Immature natural killer cell (primary cell): ENCODE measurements around the gene NAGLU. TPM values are rescaled to one million over a fixed set of nuclear protein-coding genes. Genes with fewer than 3 reads are reported as not detected.

Source experiments
- DNase-seq, 3 donors: peaks; one replicate each; pipeline ENCODE4 v3.0.0; 2022; ENCODE audit warnings: mixed read lengths in 1 of 3
- H3K27ac Mint-ChIP-seq, 6 donors: one replicate each; pipeline ENCODE4 v1.8.0; 2020; ENCODE audit warnings: mixed read lengths in 6 of 6, mild to moderate bottlenecking in 5 of 6, inconsistent platforms in 4 of 6, moderate library complexity in 3 of 6
- H3K27me3 Mint-ChIP-seq, 3 donors: one replicate each; pipeline ENCODE4 v1.8.0; 2020 to 2021; ENCODE audit warnings: low read depth in 3 of 3, mild to moderate bottlenecking in 3 of 3, mixed read lengths in 3 of 3, moderate library complexity in 3 of 3, inconsistent platforms in 1 of 3
- H3K36me3 Mint-ChIP-seq, 3 donors: one replicate each; pipeline ENCODE4 v1.8.0; 2020; ENCODE audit warnings: mixed read lengths in 3 of 3, inconsistent platforms in 2 of 3, mild to moderate bottlenecking in 2 of 3
- H3K4me1 Mint-ChIP-seq, 2 donors: one replicate each; pipeline ENCODE4 v1.8.0; 2020; ENCODE audit warnings: inconsistent platforms in 2 of 2, mild to moderate bottlenecking in 2 of 2, mixed read lengths in 2 of 2, moderate library complexity in 1 of 2
- H3K4me3 Mint-ChIP-seq, 5 donors: one replicate each; pipeline ENCODE4 v1.8.0; 2020; ENCODE audit warnings: mild to moderate bottlenecking in 5 of 5, mixed read lengths in 5 of 5, inconsistent platforms in 3 of 5, moderate library complexity in 3 of 5
- H3K9me3 Mint-ChIP-seq, 6 donors: one replicate each; pipeline ENCODE4 v1.8.0; 2020; ENCODE audit warnings: mild to moderate bottlenecking in 6 of 6, mixed read lengths in 6 of 6, inconsistent platforms in 4 of 6, moderate library complexity in 3 of 6
- polyA plus RNA-seq, 3 donors: library from polyadenylated mRNA; unstranded; fragments of 300-500 nt; fragmentation: Illumina TruSeq; gene quantifications; one replicate each; pipeline ENCODE4 v1.2.3, GENCODE V29; 2021

Gene NAGLU
- polyA plus RNA-seq, 3 donors from 2014 or later, result 28.1 to 43.5 (median 33.6) TPM

DNA sequence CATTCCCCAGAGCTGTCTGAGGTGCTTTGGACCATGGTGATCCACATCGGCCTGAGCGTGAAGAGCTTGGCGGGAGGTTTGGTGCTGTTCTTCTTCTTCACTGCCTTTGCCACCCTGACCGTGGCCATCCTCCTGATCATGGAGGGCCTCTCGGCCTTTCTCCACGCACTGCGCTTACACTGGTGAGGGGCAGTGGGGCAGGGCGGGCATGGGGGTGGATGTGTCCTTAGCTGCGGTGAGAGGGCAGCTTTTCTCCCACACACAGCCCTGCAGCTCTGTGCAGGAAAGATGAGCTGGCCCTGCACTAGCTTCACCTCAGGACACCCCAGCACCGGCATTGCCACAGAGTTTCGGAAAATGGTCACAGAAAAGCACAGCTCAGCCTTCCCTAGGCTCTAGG is 21.8 kb upstream of the NAGLU start:
- Mint-ChIP-seq H3K36me3 (peaks cover 0 to 8% (median 0%) of the 10 kb centered on the region in 3 donors), H3K27ac (no peak overlapping the region), H3K27me3 (peaks cover 8 to 21% (median 15%) of the 10 kb centered on the region in 3 donors), H3K9me3 (peaks cover 0 to 2% (median 0%) of the 10 kb centered on the region in 6 donors), H3K4me3 (no peak overlapping the region), H3K4me1 (peaks cover 4 to 8% of the 10 kb centered on the region in 2 donors)
- no peak for DNase-seq

DNA sequence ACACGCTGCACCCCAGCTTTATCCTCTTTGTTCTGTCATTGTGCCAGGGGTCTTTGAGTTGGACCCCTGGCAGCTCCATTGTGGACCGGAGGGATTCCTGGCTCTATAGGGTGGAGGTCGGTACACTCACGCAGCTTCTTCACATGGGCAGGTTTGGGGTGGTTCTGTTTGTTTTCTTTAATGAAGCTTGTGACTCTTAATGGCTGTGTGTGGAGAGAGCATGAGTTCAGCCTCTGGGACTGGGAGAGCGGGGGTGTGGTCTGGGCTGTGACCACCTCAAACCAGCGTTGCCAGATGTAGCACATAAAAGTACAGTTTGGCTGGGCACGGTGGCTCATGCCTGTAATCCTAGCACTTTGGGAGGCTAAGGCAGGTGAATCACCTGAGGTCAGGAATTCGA is 21.2 kb upstream of the NAGLU start:
- H3K27me3 Mint-ChIP-seq, result peaks cover 8 to 18% (median 14%) of the 10 kb centered on the region in 3 donors
- no peak overlapping the region for H3K27ac Mint-ChIP-seq
- DNase-seq, result no peak
- peaks cover 0 to 2% (median 0%) of the 10 kb centered on the region in 6 donors for H3K9me3 Mint-ChIP-seq
- peaks cover 0 to 8% (median 0%) of the 10 kb centered on the region in 3 donors for H3K36me3 Mint-ChIP-seq
- no peak overlapping the region for H3K4me3 Mint-ChIP-seq
- H3K4me1 Mint-ChIP-seq, result peaks cover 4 to 8% of the 10 kb centered on the region in 2 donors

DNA sequence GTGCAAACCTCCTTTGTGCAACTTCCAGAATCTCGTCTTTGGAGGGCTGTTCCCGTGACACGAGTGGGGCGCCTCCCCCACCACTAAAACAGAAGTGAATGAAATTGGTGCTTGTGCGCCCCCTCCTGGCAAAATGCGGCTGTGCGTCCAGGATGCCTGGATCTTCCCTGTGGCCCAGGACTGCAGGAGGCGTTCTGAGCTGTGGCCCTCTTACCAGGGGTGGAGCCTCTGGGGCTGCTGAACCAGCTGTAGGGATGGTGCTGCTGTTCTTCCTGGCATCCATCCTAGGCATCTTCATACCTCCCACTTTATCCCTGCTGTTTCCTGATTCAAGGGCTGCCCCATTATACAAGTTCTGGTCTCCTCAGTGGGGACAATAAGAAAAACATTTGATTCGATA is 18.5 kb upstream of the NAGLU start:
- Mint-ChIP-seq H3K9me3 (no peaks in the 10 kb centered on the region), H3K4me1 (peaks cover 4 to 8% of the 10 kb centered on the region in 2 donors), H3K27me3 (peaks cover 7 to 11% (median 9%) of the 10 kb centered on the region in 3 donors), H3K4me3 (peak overlapping the region in 1 of 5 donors; percentile 42), H3K36me3 (peaks cover 0 to 5% (median 0%) of the 10 kb centered on the region in 3 donors), H3K27ac (no peak overlapping the region)
- peak; percentile 74 to 79 (median 75) for DNase-seq

DNA sequence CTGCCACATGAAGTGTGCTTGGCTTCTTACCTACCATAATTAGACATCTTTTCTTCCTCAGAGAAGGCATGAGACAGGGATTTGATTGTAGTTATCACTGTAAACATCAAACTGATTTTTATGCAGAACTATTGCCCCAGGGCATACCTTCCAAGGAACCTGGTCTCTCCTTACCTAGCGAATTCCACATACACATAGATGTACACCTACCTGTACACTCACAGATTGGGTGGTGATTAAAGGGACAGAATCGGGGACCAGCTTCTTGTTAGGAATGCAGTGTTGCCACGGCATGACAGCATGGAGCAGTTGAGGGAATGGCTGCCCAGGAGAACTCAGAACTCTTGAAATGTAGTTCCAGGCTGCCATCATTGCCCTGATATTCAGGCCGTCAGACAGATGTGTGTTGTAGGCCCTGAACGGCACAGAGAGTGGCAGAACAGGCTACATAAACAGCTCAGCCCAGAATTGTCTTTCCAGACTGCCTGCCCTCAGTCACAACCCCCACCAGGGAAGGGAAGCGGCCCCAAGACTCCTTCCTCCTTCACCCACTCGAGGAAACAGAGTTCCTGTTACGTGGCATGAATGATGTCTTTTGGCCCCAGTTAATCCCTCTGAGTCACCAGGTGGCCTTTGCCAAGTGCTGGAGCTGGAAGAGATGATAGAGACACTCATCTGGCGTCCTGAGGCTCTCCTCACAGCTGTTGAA is 17.8 kb upstream of the NAGLU start:
- Mint-ChIP-seq H3K27me3 (peaks cover 7 to 12% (median 9%) of the 10 kb centered on the region in 3 donors), H3K36me3 (peaks cover 0 to 5% (median 0%) of the 10 kb centered on the region in 3 donors), H3K9me3 (no peaks in the 10 kb centered on the region), H3K4me3 (no peak overlapping the region), H3K27ac (no peak overlapping the region), H3K4me1 (peaks cover 4 to 8% of the 10 kb centered on the region in 2 donors)
- no peak for DNase-seq

DNA sequence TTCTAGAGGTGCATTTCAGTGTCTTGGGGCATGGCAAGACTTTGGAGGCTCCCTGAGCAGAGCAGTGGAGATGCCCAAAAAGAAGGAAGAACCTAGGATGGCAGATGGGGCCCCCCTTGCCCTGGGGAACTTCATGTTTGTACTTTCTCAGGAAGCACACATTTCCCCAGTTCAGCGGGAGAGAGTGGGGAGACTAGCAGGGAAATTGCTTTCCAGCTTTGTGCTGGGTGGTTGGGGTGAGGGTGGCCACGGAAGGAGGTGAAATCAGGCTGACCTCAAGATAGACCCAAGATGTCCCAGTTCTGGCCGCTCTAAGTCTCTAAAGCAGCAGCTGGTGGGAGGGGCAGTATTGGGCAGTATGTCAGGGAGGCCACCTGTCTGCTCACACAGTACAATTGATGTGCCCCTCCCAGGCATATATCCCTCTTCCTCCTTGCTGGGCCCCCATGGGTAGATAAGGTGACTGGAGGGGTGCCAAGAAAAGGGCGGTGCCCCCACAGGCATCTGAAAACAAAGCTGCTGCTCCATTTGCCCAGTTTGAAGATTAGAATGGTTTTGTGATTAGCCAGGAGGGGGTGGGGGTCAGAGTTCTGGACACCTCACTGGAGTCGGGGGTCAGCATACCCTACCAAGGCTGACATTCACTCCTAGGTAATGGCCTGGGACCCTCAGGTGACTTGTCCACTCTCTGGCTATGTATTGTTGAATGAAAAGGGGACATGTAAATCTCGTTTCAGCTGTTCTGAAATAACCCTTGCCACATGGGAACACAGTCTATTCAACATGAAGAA is 17.1 kb upstream of the NAGLU start:
- H3K36me3 Mint-ChIP-seq, result peaks cover 0 to 5% (median 0%) of the 10 kb centered on the region in 3 donors
- H3K4me3 Mint-ChIP-seq, result no peak overlapping the region
- H3K27me3 Mint-ChIP-seq, result peaks cover 7 to 9% (median 9%) of the 10 kb centered on the region in 3 donors
- DNase-seq, result no peak
- no peaks in the 10 kb centered on the region for H3K9me3 Mint-ChIP-seq
- peaks cover 4 to 9% of the 10 kb centered on the region in 2 donors for H3K4me1 Mint-ChIP-seq
- no peak overlapping the region for H3K27ac Mint-ChIP-seq

DNA sequence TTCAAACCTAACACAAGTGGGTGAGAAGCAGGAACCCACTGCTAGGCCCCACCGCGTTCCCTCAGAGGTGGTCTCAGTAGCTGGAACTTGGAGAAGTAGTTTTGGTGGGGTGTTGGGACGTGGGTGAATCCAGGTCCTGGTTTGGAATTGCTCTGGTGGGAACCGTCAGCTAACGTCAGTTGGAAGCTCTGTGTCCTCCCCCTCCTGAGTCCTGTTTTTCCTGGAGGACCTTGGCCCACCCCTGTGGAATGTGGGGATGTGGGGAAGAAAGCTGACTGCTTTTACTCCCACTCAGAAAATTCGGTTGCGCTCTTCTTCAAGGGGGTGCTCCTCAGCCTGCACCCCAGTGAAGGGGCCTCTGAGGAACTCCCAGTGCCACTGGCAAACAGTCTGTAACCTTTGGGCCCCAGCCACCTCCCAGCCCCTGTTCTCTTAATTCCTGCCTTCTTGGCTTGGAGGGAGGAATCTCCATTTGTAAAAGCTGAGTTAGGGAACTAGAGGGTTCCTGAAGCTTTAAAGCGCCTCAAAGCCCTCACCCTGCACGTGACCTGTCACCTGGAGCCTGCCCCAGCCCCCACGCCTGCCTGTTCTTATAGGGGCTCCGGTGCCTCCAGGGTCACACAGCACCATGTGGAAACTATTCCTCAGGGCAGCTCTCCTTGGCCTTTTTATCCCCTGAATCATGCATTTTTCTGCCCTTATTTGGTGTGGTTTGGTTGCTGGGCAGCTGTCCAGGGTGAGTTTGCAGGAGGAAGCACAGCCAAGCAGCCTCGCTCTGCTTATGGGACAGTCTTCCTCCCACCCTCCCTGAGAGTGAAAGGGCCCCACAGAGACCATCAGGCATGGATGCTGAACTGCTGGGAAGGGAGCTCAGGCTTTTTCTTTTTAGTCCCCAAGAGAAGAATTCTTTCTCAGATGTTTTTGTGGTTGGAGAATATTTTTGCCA is 16.2 kb upstream of the NAGLU start:
- peaks cover 7 to 11% (median 9%) of the 10 kb centered on the region in 3 donors for H3K27me3 Mint-ChIP-seq
- peaks cover 0 to 5% (median 0%) of the 10 kb centered on the region in 3 donors for H3K36me3 Mint-ChIP-seq
- H3K27ac Mint-ChIP-seq, result no peak overlapping the region
- DNase-seq, result no peak
- H3K4me1 Mint-ChIP-seq, result peaks cover 7 to 14% of the 10 kb centered on the region in 2 donors
- no peak overlapping the region for H3K4me3 Mint-ChIP-seq
- H3K9me3 Mint-ChIP-seq, result no peaks in the 10 kb centered on the region

DNA sequence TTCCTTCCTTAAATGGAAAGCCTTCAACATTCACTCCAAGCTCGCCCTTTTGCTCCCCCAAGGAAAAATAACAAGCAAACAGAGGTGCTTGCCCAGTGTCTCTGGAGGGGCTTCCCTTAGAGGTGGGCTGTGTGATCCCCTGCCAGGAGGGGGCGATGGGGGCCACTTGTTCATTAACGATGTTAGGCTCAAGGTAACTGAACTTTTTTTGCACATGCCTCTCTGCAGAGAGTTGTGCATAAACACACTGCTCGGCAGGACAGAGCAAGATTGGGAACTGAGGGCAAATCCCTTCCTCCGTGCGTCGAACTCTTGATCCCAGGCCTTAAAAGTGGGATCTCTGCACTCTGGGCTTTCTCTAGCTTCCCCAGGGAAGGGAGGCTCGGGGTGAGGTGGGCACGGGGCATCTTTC is 15.5 kb upstream of the NAGLU start:
- Mint-ChIP-seq H3K27me3 (peaks cover 5 to 13% (median 9%) of the 10 kb centered on the region in 3 donors), H3K9me3 (no peaks in the 10 kb centered on the region), H3K4me1 (peaks cover 7 to 14% of the 10 kb centered on the region in 2 donors), H3K27ac (no peak overlapping the region), H3K4me3 (no peak overlapping the region), H3K36me3 (peaks cover 0 to 5% (median 0%) of the 10 kb centered on the region in 3 donors)
- DNase-seq, result peak in 2 of 3 donors; percentile 17 to 28

DNA sequence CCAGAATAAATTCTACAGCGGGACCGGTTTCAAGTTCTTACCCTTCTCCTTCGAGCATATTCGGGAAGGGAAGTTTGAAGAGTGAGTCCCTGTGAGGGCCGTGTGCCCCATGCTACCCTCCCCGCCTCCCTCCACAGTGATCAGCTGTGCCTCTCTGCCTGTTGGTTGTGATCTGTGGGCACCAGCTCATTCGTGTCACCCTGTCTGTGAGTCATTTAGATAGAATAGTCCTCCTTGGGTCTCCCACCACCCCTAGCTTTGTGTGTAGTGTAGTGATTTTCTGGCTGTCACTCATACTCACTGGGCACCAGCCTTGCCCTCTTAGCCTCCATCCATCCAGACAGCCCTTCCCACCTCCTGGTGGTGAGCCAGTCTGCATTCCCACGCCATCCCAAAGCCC is 15.0 kb upstream of the NAGLU start:
- no peak for DNase-seq
- H3K9me3 Mint-ChIP-seq, result no peaks in the 10 kb centered on the region
- H3K36me3 Mint-ChIP-seq, result peaks cover 0 to 5% (median 0%) of the 10 kb centered on the region in 3 donors
- peaks cover 7 to 14% of the 10 kb centered on the region in 2 donors for H3K4me1 Mint-ChIP-seq
- peaks cover 2 to 13% (median 8%) of the 10 kb centered on the region in 3 donors for H3K27me3 Mint-ChIP-seq
- no peak overlapping the region for H3K27ac Mint-ChIP-seq
- H3K4me3 Mint-ChIP-seq, result no peak overlapping the region

DNA sequence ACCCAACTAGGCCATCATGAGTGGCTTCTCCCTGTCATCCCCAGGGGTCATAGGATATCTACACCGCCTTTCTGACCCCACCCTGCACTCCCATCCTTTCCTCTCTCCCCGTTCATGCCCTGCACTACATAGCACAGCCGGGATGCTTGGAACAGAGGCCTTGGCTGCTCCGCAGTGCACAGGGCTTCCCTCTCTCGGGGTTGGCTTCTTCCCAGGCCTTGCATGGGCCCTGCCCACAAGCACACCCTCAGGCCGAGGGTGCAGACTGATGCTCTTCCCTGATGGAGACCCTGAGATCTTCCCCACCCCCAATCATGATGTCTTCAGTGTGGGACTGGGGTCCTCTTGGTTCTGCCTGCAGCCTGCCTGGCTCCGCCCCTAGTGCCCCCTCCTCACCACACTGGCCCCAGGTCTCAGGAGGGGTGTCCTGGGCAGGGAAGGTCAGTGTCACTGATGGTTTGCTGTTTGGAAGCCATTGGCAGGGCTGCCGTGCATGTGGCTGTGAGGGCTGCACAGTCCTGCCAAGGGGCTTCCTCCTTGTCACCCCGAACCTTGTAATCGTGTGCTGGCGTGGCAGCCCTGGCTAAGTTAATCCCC is 14.3 kb upstream of the NAGLU start:
- Mint-ChIP-seq H3K4me3 (no peak overlapping the region), H3K27ac (no peak overlapping the region), H3K27me3 (peaks cover 2 to 16% (median 8%) of the 10 kb centered on the region in 3 donors), H3K4me1 (peaks cover 7 to 14% of the 10 kb centered on the region in 2 donors), H3K36me3 (peaks cover 0 to 5% (median 0%) of the 10 kb centered on the region in 3 donors), H3K9me3 (no peaks in the 10 kb centered on the region)
- no peak for DNase-seq

DNA sequence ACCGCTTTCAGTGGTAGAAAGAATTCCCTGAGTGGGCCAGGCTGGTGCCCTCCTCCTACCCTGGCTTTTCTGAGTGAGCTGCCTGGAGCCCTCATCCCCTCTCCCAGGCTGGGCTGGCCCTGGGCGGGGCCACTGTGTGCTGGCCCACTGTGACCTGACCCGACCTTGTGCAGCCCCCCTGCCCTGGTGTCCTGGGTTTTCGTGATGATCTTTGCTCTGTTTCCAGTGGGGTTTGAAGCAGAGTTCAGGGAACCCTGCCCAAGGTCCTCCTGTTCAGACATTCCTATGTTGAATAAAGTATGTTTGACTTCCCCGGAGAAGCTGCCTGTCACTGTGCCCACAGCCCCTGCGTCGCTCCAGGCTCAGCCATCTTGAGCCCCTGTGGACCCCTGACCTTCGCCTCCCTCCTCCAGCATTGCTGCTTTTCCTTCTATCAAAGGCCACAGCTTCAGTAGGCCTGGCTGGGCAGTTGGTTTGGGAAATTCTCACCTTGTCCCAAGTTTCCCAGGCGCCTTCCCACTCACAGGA is 13.7 kb upstream of the NAGLU start:
- no peak for DNase-seq
- H3K27ac Mint-ChIP-seq, result no peak overlapping the region
- H3K36me3 Mint-ChIP-seq, result peaks cover 0 to 5% (median 0%) of the 10 kb centered on the region in 3 donors
- peaks cover 11 to 16% of the 10 kb centered on the region in 2 donors for H3K4me1 Mint-ChIP-seq
- H3K4me3 Mint-ChIP-seq, result no peak overlapping the region
- H3K9me3 Mint-ChIP-seq, result no peaks in the 10 kb centered on the region
- peaks cover 2 to 12% (median 8%) of the 10 kb centered on the region in 3 donors for H3K27me3 Mint-ChIP-seq

DNA sequence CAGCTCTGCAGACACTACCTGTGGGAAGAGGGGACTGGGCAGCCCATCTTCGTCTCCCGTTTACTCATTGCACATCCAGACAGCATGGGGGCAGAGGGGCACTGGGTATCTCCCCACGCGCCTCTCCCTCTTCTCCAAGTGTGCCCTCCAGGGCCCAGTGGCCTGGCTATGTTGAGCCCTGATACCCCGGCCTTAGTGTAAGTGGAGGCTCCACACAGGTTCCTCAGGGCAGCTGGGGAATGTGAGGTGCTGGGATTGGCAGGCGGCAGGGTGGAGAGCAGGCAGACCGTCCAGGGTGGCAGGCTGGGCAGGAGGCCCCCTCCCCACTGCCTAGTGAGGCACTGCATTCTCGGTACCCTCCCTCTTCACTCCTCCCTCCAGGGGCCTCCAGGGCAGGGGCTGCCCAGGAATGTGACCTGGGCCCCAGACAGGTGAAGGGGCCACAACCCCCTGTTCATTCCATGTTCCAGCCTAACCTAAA is 13.2 kb upstream of the NAGLU start:
- no peak for DNase-seq
- Mint-ChIP-seq H3K9me3 (no peaks in the 10 kb centered on the region), H3K36me3 (peaks cover 0 to 5% (median 0%) of the 10 kb centered on the region in 3 donors), H3K4me1 (peaks cover 9 to 14% of the 10 kb centered on the region in 2 donors), H3K4me3 (no peak overlapping the region), H3K27me3 (peaks cover 2 to 11% (median 5%) of the 10 kb centered on the region in 3 donors), H3K27ac (no peak overlapping the region)

DNA sequence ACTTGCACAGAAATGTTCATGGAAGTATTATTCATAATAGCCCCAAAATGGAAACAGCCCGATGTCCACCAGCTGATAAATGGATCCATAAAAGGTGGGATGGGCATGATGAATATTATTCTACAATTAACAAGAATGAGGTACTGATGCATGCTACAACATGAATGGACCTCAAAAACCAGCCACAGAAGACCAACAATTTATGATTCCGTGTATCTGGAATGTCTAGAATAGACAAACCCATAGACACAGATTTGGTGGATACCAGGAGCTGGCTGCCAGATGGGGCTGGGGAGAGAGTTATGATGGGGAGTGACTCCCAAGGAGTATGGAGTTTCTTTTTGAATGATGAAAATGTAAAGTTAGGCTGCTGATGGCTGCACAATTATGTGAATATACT is 10.8 kb upstream of the NAGLU start:
- H3K4me3 Mint-ChIP-seq, result no peak overlapping the region
- H3K27ac Mint-ChIP-seq, result no peak overlapping the region
- H3K4me1 Mint-ChIP-seq, result peaks cover 26 to 29% of the 10 kb centered on the region in 2 donors
- no peaks in the 10 kb centered on the region for H3K9me3 Mint-ChIP-seq
- H3K27me3 Mint-ChIP-seq, result peaks cover 2 to 11% (median 5%) of the 10 kb centered on the region in 3 donors
- peaks cover 0 to 5% (median 0%) of the 10 kb centered on the region in 3 donors for H3K36me3 Mint-ChIP-seq
- DNase-seq, result no peak
